Measurements from ENCODE around the gene CDK19.
"Not testable (repeated sequence)": the region's sequence is repeated elsewhere in the genome, so short reads cannot be mapped to it uniquely, and the experiment has no call there.

CDK19 gene

GRCh38 chr6:110755411-110755834 lies 59.8 kb downstream of the CDK19 start:
- DNase-seq (ENCODE audit: low spot score) = no peak
- in situ Hi-C loops (cut with MboI; ENCODE audit: low sequenced_read_pairs, unreplicated experiment) = no loop called here
- no peak for TF ChIP-seq CTCF (IDR thresholded peaks at IDR 0.05; ENCODE audit: borderline replicate concordance, control extremely low read depth, extremely low read depth, insufficient read depth, missing control alignments)

- in situ Hi-C loops (cut with MboI; ENCODE audit: low sequenced_read_pairs, unreplicated experiment); DNase-seq (ENCODE audit: low spot score): not testable (repeated sequence)
These were observed 61.2 kb downstream of the CDK19 start for GRCh38 chr6:110753936-110754668.

- in situ Hi-C loops (cut with MboI; ENCODE audit: low sequenced_read_pairs, unreplicated experiment) = no loop called here
- TF ChIP-seq CTCF (IDR thresholded peaks at IDR 0.05; ENCODE audit: borderline replicate concordance, control extremely low read depth, extremely low read depth, insufficient read depth, missing control alignments) = no peak
- DNase-seq (ENCODE audit: low spot score) = no peak
These were observed 66.8 kb downstream of the CDK19 start for GRCh38 chr6:110748453-110748852.

GRCh38 chr6:110746680-110747079 lies 68.6 kb downstream of the CDK19 start:
- no peak for DNase-seq (ENCODE audit: low spot score)
- TF ChIP-seq CTCF (IDR thresholded peaks at IDR 0.05; ENCODE audit: borderline replicate concordance, control extremely low read depth, extremely low read depth, insufficient read depth, missing control alignments) = no peak
- in situ Hi-C loops (cut with MboI; ENCODE audit: low sequenced_read_pairs, unreplicated experiment) = no loop called here

GRCh38 chr6:110744991-110745390 lies 70.3 kb downstream of the CDK19 start:
- DNase-seq (ENCODE audit: low spot score) = no peak
- in situ Hi-C loops (cut with MboI; ENCODE audit: low sequenced_read_pairs, unreplicated experiment) = no loop called here
- TF ChIP-seq CTCF (IDR thresholded peaks at IDR 0.05; ENCODE audit: borderline replicate concordance, control extremely low read depth, extremely low read depth, insufficient read depth, missing control alignments) = no peak

GRCh38 chr6:110742552-110742951 lies 72.7 kb downstream of the CDK19 start:
- DNase-seq (ENCODE audit: low spot score); in situ Hi-C loops (cut with MboI; ENCODE audit: low sequenced_read_pairs, unreplicated experiment): not testable (repeated sequence)

- DNase-seq (ENCODE audit: low spot score) = no peak
- in situ Hi-C loops (cut with MboI; ENCODE audit: low sequenced_read_pairs, unreplicated experiment) = no loop called here
- TF ChIP-seq CTCF (IDR thresholded peaks at IDR 0.05; ENCODE audit: borderline replicate concordance, control extremely low read depth, extremely low read depth, insufficient read depth, missing control alignments) = no peak
These were observed 73.8 kb downstream of the CDK19 start for GRCh38 chr6:110741517-110741916.

- no peak for TF ChIP-seq CTCF (IDR thresholded peaks at IDR 0.05; ENCODE audit: borderline replicate concordance, control extremely low read depth, extremely low read depth, insufficient read depth, missing control alignments)
- in situ Hi-C loops (cut with MboI; ENCODE audit: low sequenced_read_pairs, unreplicated experiment) = no loop called here
- DNase-seq (ENCODE audit: low spot score) = no peak
These were observed 76.3 kb downstream of the CDK19 start for GRCh38 chr6:110738899-110739365.

Data from GM13976 (cell line).